Stimulated activated CD8-positive, alpha-beta memory T cell treated with anti-CD3 and anti-CD28 coated beads, Interleukin-2, amount 100 ng/mL, for 1 hour (primary cell): ENCODE measurements around the gene RASGRP1.

Experiments used
- DNase-seq, 2 donors: peaks; one replicate each; pipeline ENCODE4 v3.0.0-alpha.2; 2020; ENCODE audit warnings: low read depth in 2 of 2

Gene RASGRP1

GRCh38 chr15:38506997-38507396 is 57.6 kb downstream of the RASGRP1 start:
- no peak for DNase-seq

- no peak for DNase-seq
These were observed 59.7 kb downstream of the RASGRP1 start for GRCh38 chr15:38504680-38505467.

GRCh38 chr15:38503496-38503895 is 61.1 kb downstream of the RASGRP1 start:
- no peak for DNase-seq

- DNase-seq, result no peak
These were observed 65.0 kb downstream of the RASGRP1 start for GRCh38 chr15:38499651-38500050.

GRCh38 chr15:38496151-38496550 is 68.5 kb downstream of the RASGRP1 start:
- no peak for DNase-seq

- DNase-seq, result no peak
These were observed 74.2 kb downstream of the RASGRP1 start for GRCh38 chr15:38490242-38490922.

- DNase-seq, result no peak
These were observed 77.2 kb downstream of the RASGRP1 start for GRCh38 chr15:38487378-38487777.

GRCh38 chr15:38486936-38487335 is 77.7 kb downstream of the RASGRP1 start:
- DNase-seq, result no peak

GRCh38 chr15:38482572-38482971 is 82.0 kb downstream of the RASGRP1 start:
- DNase-seq, result no peak

GRCh38 chr15:38481761-38482160 is 82.9 kb downstream of the RASGRP1 start:
- DNase-seq, result no peak

- no peak for DNase-seq
These were observed 83.5 kb downstream of the RASGRP1 start for GRCh38 chr15:38481113-38481512.

- no peak for DNase-seq
These were observed 84.9 kb downstream of the RASGRP1 start for GRCh38 chr15:38479756-38480155.

GRCh38 chr15:38479266-38479665 is 85.3 kb downstream of the RASGRP1 start:
- no peak for DNase-seq

GRCh38 chr15:38477637-38478036 is 87.0 kb downstream of the RASGRP1 start:
- no peak for DNase-seq

GRCh38 chr15:38476120-38476519 is 88.5 kb downstream of the RASGRP1 start:
- no peak for DNase-seq

GRCh38 chr15:38475361-38475760 is 89.3 kb downstream of the RASGRP1 start:
- no peak for DNase-seq

- no peak for DNase-seq
These were observed 90.4 kb downstream of the RASGRP1 start for GRCh38 chr15:38474155-38474757.

GRCh38 chr15:38471974-38472373 is 92.6 kb downstream of the RASGRP1 start:
- no peak for DNase-seq

GRCh38 chr15:38470816-38471215 is 93.8 kb downstream of the RASGRP1 start:
- DNase-seq, result no peak

- no peak for DNase-seq
These were observed 99.9 kb downstream of the RASGRP1 start for GRCh38 chr15:38464675-38465074.

GRCh38 chr15:38463893-38464292 is 100.7 kb downstream of the RASGRP1 start:
- no peak for DNase-seq

- no peak for DNase-seq
These were observed 103.4 kb downstream of the RASGRP1 start for GRCh38 chr15:38461066-38461833.
